Activated T-cell treated with anti-CD3 and anti-CD28 coated beads, Interleukin-2, amount 50 U/mL, for 72 hours (primary cell): ENCODE data around the gene TSPAN16. TPM values are rescaled to one million over a fixed set of nuclear protein-coding genes. Genes with fewer than 3 reads are reported as not detected.

Experiments used
- ATAC-seq, 2 donors: fragments of 150-1000 bp; cut with Tn5 transposase; replicated peaks in 1 of 2; 2 replicates each; pipeline ENCODE4 v1.10.0; 2021; ENCODE audit warnings: moderate library complexity in 2 of 2, mild to moderate bottlenecking in 1 of 2
- DNase-seq, 2 donors: peaks; one replicate each; pipeline ENCODE4 v3.0.0; 2021 to 2022; ENCODE audit warnings: mixed read lengths in 1 of 2
- H3K27ac Mint-ChIP-seq: one replicate; pipeline ENCODE4 v1.8.0; 2022; ENCODE audit warnings: mild to moderate bottlenecking, moderate library complexity, mixed read lengths
- H3K27me3 Mint-ChIP-seq: one replicate; pipeline ENCODE4 v1.8.0; 2022; ENCODE audit warnings: low read depth, mixed read lengths
- H3K36me3 Mint-ChIP-seq, 2 donors: one replicate each; pipeline ENCODE4 v1.8.0; 2022; ENCODE audit warnings: mixed read lengths in 2 of 2, mild to moderate bottlenecking in 1 of 2; ENCODE audit not compliant: insufficient read depth in 2 of 2
- H3K4me1 Mint-ChIP-seq: one replicate; pipeline ENCODE4 v1.8.0; 2022; ENCODE audit warnings: low read depth, mixed read lengths
- H3K4me3 Mint-ChIP-seq, 2 donors: one replicate each; pipeline ENCODE4 v1.8.0; 2022; ENCODE audit warnings: mild to moderate bottlenecking in 2 of 2, mixed read lengths in 2 of 2, moderate library complexity in 2 of 2
- H3K9me3 Mint-ChIP-seq, 2 donors: one replicate each; pipeline ENCODE4 v1.8.0; 2022; ENCODE audit warnings: mixed read lengths in 2 of 2
- total RNA-seq, 2 donors: library from RNA; stranded (reverse); gene quantifications; one replicate each; pipeline ENCODE4 v1.2.3, GENCODE V29; 2022

TSPAN16 gene
- not detected for total RNA-seq

GRCh38 chr19:11295665-11296245 is at the start of gene TSPAN16:
TSS of gene TSPAN16 (plus strand) at chr19:11296160. CDS start at chr19:11296298, 138 bp downstream.
- ATAC-seq (no peak), DNase-seq (no peak)
- Mint-ChIP-seq H3K36me3 (no peaks in the 10 kb centered on the region), H3K4me3 (no peak within 1 kb of the TSS), H3K27me3 (peaks cover 13% of the 10 kb centered on the region), H3K9me3 (no peaks in the 10 kb centered on the region), H3K27ac (no peak within 1 kb of the TSS), H3K4me1 (peaks cover 7% of the 10 kb centered on the region)

GRCh38 chr19:11246941-11247340 is 49.0 kb upstream of the TSPAN16 start:
- no peaks in the 10 kb centered on the region for H3K36me3 Mint-ChIP-seq
- peaks cover 7% of the 10 kb centered on the region for H3K4me1 Mint-ChIP-seq
- H3K27me3 Mint-ChIP-seq, result peaks cover 12% of the 10 kb centered on the region
- no peak overlapping the region for H3K27ac Mint-ChIP-seq
- H3K4me3 Mint-ChIP-seq, result no peak overlapping the region
- no peak for ATAC-seq
- no peak for DNase-seq
- H3K9me3 Mint-ChIP-seq, result no peaks in the 10 kb centered on the region

- Mint-ChIP-seq H3K9me3 (no peaks in the 10 kb centered on the region), H3K27me3 (peaks cover 12% of the 10 kb centered on the region), H3K36me3 (no peaks in the 10 kb centered on the region), H3K27ac (no peak overlapping the region), H3K4me3 (no peak overlapping the region), H3K4me1 (peaks cover 7% of the 10 kb centered on the region)
- ATAC-seq, result no peak
- DNase-seq, result no peak
These were observed 48.6 kb upstream of the TSPAN16 start for GRCh38 chr19:11247391-11247790.

- DNase-seq (no peak), ATAC-seq (no peak)
- no peak overlapping the region for H3K4me3 Mint-ChIP-seq
- peaks cover 7% of the 10 kb centered on the region for H3K4me1 Mint-ChIP-seq
- H3K9me3 Mint-ChIP-seq, result no peaks in the 10 kb centered on the region
- H3K36me3 Mint-ChIP-seq, result no peaks in the 10 kb centered on the region
- H3K27ac Mint-ChIP-seq, result no peak overlapping the region
- H3K27me3 Mint-ChIP-seq, result peaks cover 7% of the 10 kb centered on the region
These were observed 48.0 kb upstream of the TSPAN16 start for GRCh38 chr19:11247934-11248333.

- no peaks in the 10 kb centered on the region for H3K36me3 Mint-ChIP-seq
- no peak for DNase-seq
- no peak for ATAC-seq
- peaks cover 2% of the 10 kb centered on the region for H3K4me1 Mint-ChIP-seq
- peaks cover 3% of the 10 kb centered on the region for H3K27me3 Mint-ChIP-seq
- no peak overlapping the region for H3K4me3 Mint-ChIP-seq
- H3K27ac Mint-ChIP-seq, result no peak overlapping the region
- no peaks in the 10 kb centered on the region for H3K9me3 Mint-ChIP-seq
These were observed 47.1 kb upstream of the TSPAN16 start for GRCh38 chr19:11248852-11249251.

- Mint-ChIP-seq H3K4me3 (no peak overlapping the region), H3K4me1 (no peaks in the 10 kb centered on the region), H3K36me3 (no peaks in the 10 kb centered on the region), H3K9me3 (no peaks in the 10 kb centered on the region), H3K27me3 (no peaks in the 10 kb centered on the region), H3K27ac (no peak overlapping the region)
- no peak for ATAC-seq
- no peak for DNase-seq
These were observed 44.7 kb upstream of the TSPAN16 start for GRCh38 chr19:11251217-11251616.

- Mint-ChIP-seq H3K4me1 (no peaks in the 10 kb centered on the region), H3K27ac (no peak overlapping the region), H3K9me3 (no peaks in the 10 kb centered on the region), H3K4me3 (no peak overlapping the region), H3K27me3 (no peaks in the 10 kb centered on the region), H3K36me3 (no peaks in the 10 kb centered on the region)
- DNase-seq (no peak), ATAC-seq (no peak)
These were observed 44.2 kb upstream of the TSPAN16 start for GRCh38 chr19:11251650-11252314.

- no peak overlapping the region for H3K4me3 Mint-ChIP-seq
- H3K27me3 Mint-ChIP-seq, result no peaks in the 10 kb centered on the region
- DNase-seq (no peak), ATAC-seq (no peak)
- H3K27ac Mint-ChIP-seq, result no peak overlapping the region
- H3K4me1 Mint-ChIP-seq, result no peaks in the 10 kb centered on the region
- no peaks in the 10 kb centered on the region for H3K36me3 Mint-ChIP-seq
- no peaks in the 10 kb centered on the region for H3K9me3 Mint-ChIP-seq
These were observed 43.1 kb upstream of the TSPAN16 start for GRCh38 chr19:11252665-11253355.

- no peaks in the 10 kb centered on the region for H3K4me1 Mint-ChIP-seq
- ATAC-seq, result no peak
- H3K9me3 Mint-ChIP-seq, result no peaks in the 10 kb centered on the region
- no peaks in the 10 kb centered on the region for H3K27me3 Mint-ChIP-seq
- no peak overlapping the region for H3K27ac Mint-ChIP-seq
- no peak overlapping the region for H3K4me3 Mint-ChIP-seq
- DNase-seq, result no peak
- no peaks in the 10 kb centered on the region for H3K36me3 Mint-ChIP-seq
These were observed 41.3 kb upstream of the TSPAN16 start for GRCh38 chr19:11254666-11255065.

GRCh38 chr19:11256189-11256588 is 39.8 kb upstream of the TSPAN16 start:
- no peak for ATAC-seq
- Mint-ChIP-seq H3K36me3 (no peaks in the 10 kb centered on the region), H3K9me3 (no peaks in the 10 kb centered on the region), H3K4me3 (no peak overlapping the region), H3K27me3 (peaks cover 5% of the 10 kb centered on the region), H3K4me1 (no peaks in the 10 kb centered on the region), H3K27ac (no peak overlapping the region)
- DNase-seq, result no peak

- Mint-ChIP-seq H3K4me1 (no peaks in the 10 kb centered on the region), H3K27ac (no peak overlapping the region), H3K4me3 (no peak overlapping the region), H3K27me3 (peaks cover 11% of the 10 kb centered on the region), H3K36me3 (peaks cover 0 to 2% of the 10 kb centered on the region in 2 donors), H3K9me3 (no peaks in the 10 kb centered on the region)
- no peak for ATAC-seq
- no peak for DNase-seq
These were observed 38.0 kb upstream of the TSPAN16 start for GRCh38 chr19:11257846-11258380.

- ATAC-seq, result no peak
- Mint-ChIP-seq H3K4me3 (peak overlapping the region; percentile 14 to 53), H3K27me3 (peaks cover 27% of the 10 kb centered on the region), H3K4me1 (no peaks in the 10 kb centered on the region), H3K9me3 (no peaks in the 10 kb centered on the region), H3K36me3 (peaks cover 0 to 2% of the 10 kb centered on the region in 2 donors), H3K27ac (no peak overlapping the region)
- no peak for DNase-seq
These were observed 35.0 kb upstream of the TSPAN16 start for GRCh38 chr19:11260996-11261395.

GRCh38 chr19:11261431-11261970 is 34.5 kb upstream of the TSPAN16 start:
- Mint-ChIP-seq H3K4me1 (no peaks in the 10 kb centered on the region), H3K36me3 (peaks cover 0 to 2% of the 10 kb centered on the region in 2 donors), H3K4me3 (peak overlapping the region; percentile 70 to 72), H3K9me3 (no peaks in the 10 kb centered on the region), H3K27ac (no peak overlapping the region), H3K27me3 (peaks cover 27% of the 10 kb centered on the region)
- ATAC-seq, result no peak
- DNase-seq, result no peak
